Measurements from ENCODE around the gene PXMP2. TPM values are rescaled to one million over a fixed set of nuclear protein-coding genes. Genes with fewer than 3 reads are reported as not detected.

Gene PXMP2
- total RNA-seq, 2 donors from 2014 or later: 37.2 to 39.7 TPM

DNA sequence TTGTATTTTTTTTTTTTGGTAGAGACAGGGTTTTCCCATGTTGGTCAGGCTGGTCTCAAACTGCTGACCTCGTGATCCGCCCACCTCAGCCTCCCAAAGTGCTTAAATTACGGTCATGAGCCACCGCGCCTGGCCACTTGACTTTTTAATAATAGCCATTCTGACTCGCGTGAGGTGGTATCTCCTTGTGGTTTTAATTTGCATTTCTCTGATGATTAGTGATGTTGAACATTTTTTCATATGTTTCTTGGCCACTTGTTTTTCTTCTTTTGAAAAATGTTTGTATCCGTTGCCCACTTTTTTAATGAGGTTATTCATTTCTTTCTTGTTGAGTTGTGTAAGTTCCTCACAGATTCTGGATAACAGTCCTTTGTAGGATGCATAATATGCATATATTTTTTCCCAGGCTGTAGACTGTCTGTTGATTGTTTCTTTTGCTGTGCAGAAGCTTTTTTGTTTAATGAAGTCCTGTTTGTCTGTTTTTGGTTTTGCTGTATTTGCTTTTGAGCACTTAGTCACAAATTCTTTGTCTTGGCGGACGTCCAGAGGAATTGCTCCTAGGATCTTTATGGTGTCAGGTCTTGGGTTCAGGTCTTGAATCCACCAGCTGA lies 12.9 kb downstream of the PXMP2 start:
- no peaks in the 10 kb centered on the region for H3K9me3 ChIP-seq
- no peak for DNase-seq
- 93% methylated on average over 10 of the region's 10 CpGs for WGBS, 2 donors
- ATAC-seq: no peak
- no peak overlapping the region for H3K4me3 ChIP-seq
- no peak for TF ChIP-seq POLR2A (IDR thresholded peaks at IDR 0.05)
- TF ChIP-seq, protein P1, sequence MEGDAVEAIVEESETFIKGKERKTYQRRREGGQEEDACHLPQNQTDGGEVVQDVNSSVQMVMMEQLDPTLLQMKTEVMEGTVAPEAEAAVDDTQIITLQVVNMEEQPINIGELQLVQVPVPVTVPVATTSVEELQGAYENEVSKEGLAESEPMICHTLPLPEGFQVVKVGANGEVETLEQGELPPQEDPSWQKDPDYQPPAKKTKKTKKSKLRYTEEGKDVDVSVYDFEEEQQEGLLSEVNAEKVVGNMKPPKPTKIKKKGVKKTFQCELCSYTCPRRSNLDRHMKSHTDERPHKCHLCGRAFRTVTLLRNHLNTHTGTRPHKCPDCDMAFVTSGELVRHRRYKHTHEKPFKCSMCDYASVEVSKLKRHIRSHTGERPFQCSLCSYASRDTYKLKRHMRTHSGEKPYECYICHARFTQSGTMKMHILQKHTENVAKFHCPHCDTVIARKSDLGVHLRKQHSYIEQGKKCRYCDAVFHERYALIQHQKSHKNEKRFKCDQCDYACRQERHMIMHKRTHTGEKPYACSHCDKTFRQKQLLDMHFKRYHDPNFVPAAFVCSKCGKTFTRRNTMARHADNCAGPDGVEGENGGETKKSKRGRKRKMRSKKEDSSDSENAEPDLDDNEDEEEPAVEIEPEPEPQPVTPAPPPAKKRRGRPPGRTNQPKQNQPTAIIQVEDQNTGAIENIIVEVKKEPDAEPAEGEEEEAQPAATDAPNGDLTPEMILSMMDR (IDR thresholded peaks at IDR 0.05): no peak
- no peaks in the 10 kb centered on the region for H3K27me3 ChIP-seq
- intact Hi-C loops (cut with DNase I): no loop called here
- no peak overlapping the region for H3K27ac ChIP-seq
- H3K36me3 ChIP-seq (replicated peaks in 1 of 2; ENCODE audit: insufficient read depth in 1 of 2, low read depth in 2 of 2): peaks cover 0 to 4% of the 10 kb centered on the region in 2 donors
- peaks cover 6% of the 10 kb centered on the region for H3K4me1 ChIP-seq

DNA sequence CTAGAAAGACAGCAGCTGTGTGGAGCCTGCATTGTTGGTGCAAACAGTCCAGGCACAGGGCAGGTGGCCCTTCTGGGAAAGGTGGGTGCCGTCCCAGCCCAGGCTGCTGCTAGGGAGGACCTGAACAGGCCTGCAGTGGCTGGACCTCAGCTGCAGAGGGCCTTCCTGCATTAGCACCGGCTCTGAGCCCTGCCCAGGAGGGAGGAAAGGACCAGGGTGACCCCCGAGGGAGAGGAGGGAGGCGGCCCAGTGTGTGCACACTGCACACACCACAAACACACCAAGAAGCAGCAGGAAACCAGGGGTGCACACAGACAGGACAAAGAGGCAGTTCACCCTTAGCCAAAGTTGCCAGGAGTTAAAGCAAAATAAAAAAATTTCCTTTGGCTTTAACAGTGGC lies 15.3 kb downstream of the PXMP2 start:
- peaks cover 6% of the 10 kb centered on the region for H3K4me1 ChIP-seq
- DNase-seq: no peak
- intact Hi-C loops (cut with DNase I): no loop called here
- ATAC-seq: no peak
- no peaks in the 10 kb centered on the region for H3K9me3 ChIP-seq
- TF ChIP-seq, protein P1 (IDR thresholded peaks at IDR 0.05): no peak
- no peak for TF ChIP-seq POLR2A (IDR thresholded peaks at IDR 0.05)
- peaks cover 0 to 3% of the 10 kb centered on the region in 2 donors for H3K36me3 ChIP-seq (replicated peaks in 1 of 2; ENCODE audit: insufficient read depth in 1 of 2, low read depth in 2 of 2)
- 62 to 80% methylated on average over 1 to 4 of the region's 4 CpGs for WGBS, 2 donors
- no peaks in the 10 kb centered on the region for H3K27me3 ChIP-seq
- H3K27ac ChIP-seq: no peak overlapping the region
- H3K4me3 ChIP-seq: no peak overlapping the region

DNA sequence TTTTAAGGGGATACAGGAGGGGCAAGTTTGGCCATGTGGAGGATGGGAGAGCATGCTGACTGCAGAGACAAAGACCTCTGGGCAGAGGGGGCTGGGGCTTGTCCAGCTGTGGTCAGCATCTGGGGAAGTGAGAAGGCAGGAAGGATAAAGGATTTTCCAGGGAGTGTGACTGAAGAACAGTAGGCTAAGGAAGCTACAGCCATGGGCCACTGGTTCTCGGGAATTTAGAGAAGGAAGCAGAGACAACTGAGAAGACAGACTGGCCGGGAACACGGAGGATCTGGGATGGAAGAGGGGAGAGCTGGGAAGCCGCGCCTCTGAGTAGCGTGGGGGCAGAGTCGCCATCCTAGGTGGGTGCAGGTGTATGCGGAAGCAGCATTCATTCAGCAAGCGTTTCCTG lies 16.3 kb downstream of the PXMP2 start:
- no peak for ATAC-seq
- H3K9me3 ChIP-seq: no peaks in the 10 kb centered on the region
- 95% methylated on average over 9 of the region's 9 CpGs for WGBS, 2 donors
- intact Hi-C loops (cut with DNase I): no loop called here
- no peak for DNase-seq
- H3K27me3 ChIP-seq: no peaks in the 10 kb centered on the region
- H3K4me3 ChIP-seq: no peak overlapping the region
- peaks cover 6% of the 10 kb centered on the region for H3K4me1 ChIP-seq
- no peak overlapping the region for H3K27ac ChIP-seq
- peaks cover 0 to 3% of the 10 kb centered on the region in 2 donors for H3K36me3 ChIP-seq (replicated peaks in 1 of 2; ENCODE audit: insufficient read depth in 1 of 2, low read depth in 2 of 2)
- TF ChIP-seq POLR2A (IDR thresholded peaks at IDR 0.05): no peak
- TF ChIP-seq, protein P1 (IDR thresholded peaks at IDR 0.05): no peak

DNA sequence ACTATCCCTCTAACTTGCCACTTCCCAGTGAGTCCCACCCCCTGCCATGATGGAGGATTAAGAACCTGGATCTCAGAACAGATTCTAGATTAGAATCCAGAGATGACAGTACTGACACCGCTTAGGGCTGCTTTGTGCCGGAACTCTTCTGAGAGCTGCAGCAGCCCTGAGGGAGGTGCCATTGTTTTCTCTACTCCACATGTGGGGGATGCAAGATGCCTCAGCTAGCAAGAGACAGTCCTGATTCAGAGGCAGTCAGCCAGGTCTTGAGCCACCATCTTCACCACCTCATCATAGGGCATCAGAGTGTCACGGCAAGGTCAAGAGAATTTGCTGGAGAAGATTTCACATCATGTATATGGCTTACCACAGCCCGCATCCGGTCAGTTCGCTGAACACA lies 19.9 kb downstream of the PXMP2 start:
- H3K4me1 ChIP-seq: peaks cover 20% of the 10 kb centered on the region
- no peaks in the 10 kb centered on the region for H3K9me3 ChIP-seq
- no peak overlapping the region for H3K4me3 ChIP-seq
- ATAC-seq (no peak), DNase-seq (no peak)
- WGBS, 2 donors: 89 to 93% methylated on average over 5 to 6 of the region's 6 CpGs
- peaks cover 0 to 3% of the 10 kb centered on the region in 2 donors for H3K36me3 ChIP-seq (replicated peaks in 1 of 2; ENCODE audit: insufficient read depth in 1 of 2, low read depth in 2 of 2)
- H3K27me3 ChIP-seq: no peaks in the 10 kb centered on the region
- no peak overlapping the region for H3K27ac ChIP-seq
- TF ChIP-seq, protein P1 (IDR thresholded peaks at IDR 0.05): no peak
- no peak for TF ChIP-seq POLR2A (IDR thresholded peaks at IDR 0.05)
- intact Hi-C loops (cut with DNase I): no loop called here

DNA sequence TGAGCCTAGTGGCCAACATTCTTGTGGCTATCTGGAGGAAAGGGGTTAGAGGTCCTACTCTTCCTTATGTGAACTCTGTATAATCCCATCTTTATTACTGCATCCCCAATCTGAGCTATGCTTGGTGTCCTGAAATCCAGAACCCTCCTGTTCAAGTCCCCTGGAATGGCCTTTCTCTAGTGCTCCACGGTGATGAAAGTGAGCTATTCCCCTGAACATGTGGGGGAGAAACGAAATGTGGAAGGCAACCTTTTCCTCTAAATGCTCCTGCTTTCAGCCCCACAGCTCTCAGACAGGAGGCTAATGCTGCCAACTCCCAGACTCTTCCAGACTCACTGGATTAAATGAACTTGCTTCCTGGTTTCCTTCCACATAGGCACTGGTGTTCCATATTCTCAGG lies 20.8 kb downstream of the PXMP2 start:
- intact Hi-C loops (cut with DNase I): no loop called here
- H3K4me3 ChIP-seq: no peak overlapping the region
- H3K27ac ChIP-seq: no peak overlapping the region
- TF ChIP-seq, protein P1 (IDR thresholded peaks at IDR 0.05): no peak
- no peak for TF ChIP-seq POLR2A (IDR thresholded peaks at IDR 0.05)
- H3K4me1 ChIP-seq: peaks cover 29% of the 10 kb centered on the region
- WGBS, 2 donors: 75% methylated on average over 2 of the region's 2 CpGs
- no peaks in the 10 kb centered on the region for H3K9me3 ChIP-seq
- no peak for ATAC-seq
- no peaks in the 10 kb centered on the region for H3K27me3 ChIP-seq
- peaks cover 0 to 3% of the 10 kb centered on the region in 2 donors for H3K36me3 ChIP-seq (replicated peaks in 1 of 2; ENCODE audit: insufficient read depth in 1 of 2, low read depth in 2 of 2)
- no peak for DNase-seq
